PC-3 (cell line): ENCODE measurements around the gene FOXN3. TPM values are rescaled to one million over a fixed set of nuclear protein-coding genes. Genes with fewer than 3 reads are reported as not detected.
"Not testable (repeated sequence)": the region's sequence is repeated elsewhere in the genome, so short reads cannot be mapped to it uniquely, and the experiment has no call there.

ENCODE experiments used
- ATAC-seq: fragments of 200-7000 bp; cut with Tn5 transposase; 2 replicates; pipeline ENCODE4 v1.9.1; 2020; ENCODE audit warnings: mild to moderate bottlenecking, moderate library complexity
- BruUV-seq: library from RNA; stranded (reverse); fragments of 400-500 nt; replicated peaks from 2 replicates; lab custom pipeline; 2021; lab: Mats Ljungman, UMichigan
- CTCF ChIA-PET: fragments of 300-600 bp; sonication (Branson Sonifier 250); formaldehyde crosslinking; loops from one replicate; lab custom pipeline; 2022; ENCODE audit warnings: antibody characterized with exemption; lab: Charles Lee
- POLR2A ChIA-PET: fragments of 300-600 bp; sonication (Branson Sonifier 250); formaldehyde crosslinking; loops from one replicate; lab custom pipeline; 2022; ENCODE audit warnings: antibody characterized with exemption; ENCODE audit not compliant: unreplicated experiment; lab: Charles Lee
- DNase-seq: peaks from one replicate; pipeline ENCODE4 v3.0.0-alpha.2; 2015
- H2AFZ ChIP-seq: fragments of 300-600 bp; sonication (generic); 2 replicates; pipeline ENCODE4 v1.6.0; 2016; ENCODE audit warnings: antibody characterized with exemption, low read length
- H3F3A ChIP-seq: fragments of 300-600 bp; sonication (generic); one replicate; pipeline ENCODE4 v1.6.0; 2017; ENCODE audit warnings: antibody characterized with exemption, low read length, control low read depth, mild to moderate bottlenecking; ENCODE audit not compliant: unreplicated experiment
- H3K27ac ChIP-seq: fragments of 300-600 bp; sonication (generic); 2 replicates; pipeline ENCODE4 v1.5.1; 2016; ENCODE audit warnings: mild to moderate bottlenecking, low read length
- H3K27me3 ChIP-seq: fragments of 300-600 bp; sonication (generic); 2 replicates; pipeline ENCODE4 v1.6.1; 2016; ENCODE audit warnings: low read length, mixed read lengths
- H3K36me3 ChIP-seq: fragments of 300-600 bp; sonication (generic); 2 replicates; pipeline ENCODE4 v1.6.1; 2016; ENCODE audit warnings: low read depth, mixed run types, low read length, mixed read lengths
- H3K4me1 ChIP-seq: fragments of 300-600 bp; sonication (generic); 2 replicates; pipeline ENCODE4 v1.5.1; 2016; ENCODE audit warnings: low read length; ENCODE audit not compliant: insufficient read depth
- H3K4me2 ChIP-seq: fragments of 300-600 bp; sonication (generic); 2 replicates; pipeline ENCODE4 v1.6.0; 2016; ENCODE audit warnings: low read length
- H3K4me3 ChIP-seq: fragments of 300-600 bp; sonication (generic); 2 replicates; pipeline ENCODE4 v1.5.1; 2016; ENCODE audit warnings: mild to moderate bottlenecking, low read length, mixed read lengths
- H3K79me2 ChIP-seq: fragments of 300-600 bp; sonication (generic); 2 replicates; pipeline ENCODE4 v1.6.1; 2017; ENCODE audit warnings: low read length, mixed read lengths
- H3K9ac ChIP-seq: fragments of 300-600 bp; sonication (generic); 2 replicates; pipeline ENCODE4 v1.6.0; 2016; ENCODE audit warnings: mild to moderate bottlenecking, low read length
- H3K9me2 ChIP-seq: fragments of 300-600 bp; sonication (generic); replicated peaks from 2 replicates; pipeline ENCODE4 v1.6.1; 2016; ENCODE audit warnings: mixed run types, low read length, mixed read lengths
- H3K9me3 ChIP-seq: fragments of 300-600 bp; sonication (generic); 2 replicates; pipeline ENCODE4 v1.6.1; 2016; ENCODE audit warnings: low read length, mixed read lengths
- H4K20me1 ChIP-seq: fragments of 300-600 bp; sonication (generic); 2 replicates; pipeline ENCODE4 v1.6.1; 2016; ENCODE audit warnings: low read length, mixed read lengths
- CTCF ChIP-seq: fragments of 300-600 bp; sonication (generic); conservative IDR thresholded peaks from 2 replicates; pipeline ENCODE4 v1.5.1; 2017; ENCODE audit warnings: antibody characterized with exemption, low read depth, mild to moderate bottlenecking, low read length
- EZH2 ChIP-seq: fragments of 300-600 bp; sonication (generic); IDR thresholded peaks from one replicate; pipeline ENCODE4 v1.6.1; 2017; ENCODE audit warnings: antibody characterized with exemption, mild to moderate bottlenecking, low read length; ENCODE audit not compliant: unreplicated experiment
- EZH2phosphoT487 ChIP-seq: fragments of 300-600 bp; sonication (generic); IDR thresholded peaks from 2 replicates; pipeline ENCODE4 v1.6.1; 2018; ENCODE audit warnings: mild to moderate bottlenecking, antibody characterized with exemption, low read length, borderline replicate concordance
- intact Hi-C: fragments of 100-400 bp; cut with micrococcal nuclease; formaldehyde crosslinking; loops from 2 replicates; pipeline ENCODE4 v1.9.0; 2023
- total RNA-seq: library from RNA; depleted of rRNA; stranded (reverse); fragments of >200 nt; gene quantifications from 2 replicates; pipeline ENCODE4 v1.2.3, GENCODE V29; 2014

Gene FOXN3
- total RNA-seq, 1 experiment from 2014 or later: 13.3 TPM

GRCh38 chr14:89296281-89296745 is 120.7 kb downstream of the FOXN3 start:
- BruUV-seq: no TSS peak
- intact Hi-C loops: loop anchor here (5.0 kb wide), 1 partner anchor 49 kb away; no protein-coding TSS in a partner anchor
- Histone ChIP-seq H3K36me3 (no peaks in the 10 kb centered on the region), H3K9me2 (no peaks in the 10 kb centered on the region), H3K9me3 (no peaks in the 10 kb centered on the region), H4K20me1 (no peaks in the 10 kb centered on the region), H2AFZ (no peak overlapping the region), H3K4me3 (no peak overlapping the region), H3K4me2 (no peak overlapping the region), H3K9ac (no peak overlapping the region), H3K79me2 (no peaks in the 10 kb centered on the region), H3K27me3 (no peaks in the 10 kb centered on the region), H3F3A (no peaks in the 10 kb centered on the region), H3K4me1 (peaks cover 6% of the 10 kb centered on the region), H3K27ac (no peak overlapping the region)
- no peak for ATAC-seq
- POLR2A ChIA-PET: no interaction called here
- DNase-seq: no peak
- CTCF ChIA-PET: no interaction called here
- TF ChIP-seq EZH2phosphoT487 (no peak), EZH2 (no peak), CTCF (no peak)

GRCh38 chr14:89294872-89295271 is 122.2 kb downstream of the FOXN3 start:
- H3K27ac ChIP-seq: no peak overlapping the region
- no peak overlapping the region for H2AFZ ChIP-seq
- intact Hi-C loops: loop anchor here (5.0 kb wide), 1 partner anchor 48 kb away; no protein-coding TSS in a partner anchor
- no peaks in the 10 kb centered on the region for H3K79me2 ChIP-seq
- H3K4me1 ChIP-seq: peaks cover 6% of the 10 kb centered on the region
- TF ChIP-seq CTCF (no peak), EZH2 (no peak), EZH2phosphoT487 (no peak)
- no peak overlapping the region for H3K9ac ChIP-seq
- H4K20me1 ChIP-seq: no peaks in the 10 kb centered on the region
- H3K4me2 ChIP-seq: no peak overlapping the region
- no peak overlapping the region for H3K4me3 ChIP-seq
- no peak for DNase-seq
- ChIA-PET CTCF (no interaction called here), POLR2A (no interaction called here)
- ATAC-seq: no peak
- H3K36me3 ChIP-seq: no peaks in the 10 kb centered on the region
- no peaks in the 10 kb centered on the region for H3K9me2 ChIP-seq
- H3K9me3 ChIP-seq: no peaks in the 10 kb centered on the region
- no peaks in the 10 kb centered on the region for H3F3A ChIP-seq
- BruUV-seq: no TSS peak
- no peaks in the 10 kb centered on the region for H3K27me3 ChIP-seq

GRCh38 chr14:89294469-89294868 is 122.6 kb downstream of the FOXN3 start:
- H3K79me2 ChIP-seq, H3K4me3 ChIP-seq, H3K27me3 ChIP-seq, H3K9me3 ChIP-seq, H2AFZ ChIP-seq, H3K4me2 ChIP-seq, H3F3A ChIP-seq, H3K27ac ChIP-seq, H3K4me1 ChIP-seq, H3K9ac ChIP-seq, CTCF ChIA-PET, ATAC-seq, DNase-seq, H4K20me1 ChIP-seq, H3K36me3 ChIP-seq, POLR2A ChIA-PET, BruUV-seq, H3K9me2 ChIP-seq, intact Hi-C loops: not testable (repeated sequence)
